GM12878 (cell line): ENCODE measurements around the gene LMOD1.

Experiments
- ASH2L ChIP-seq: fragments of 300-600, 200-600 bp; sonication (generic); IDR thresholded peaks from 2 replicates; pipeline ENCODE4 v1.6.1; 2017; ENCODE audit warnings: low read depth, mild to moderate bottlenecking, borderline replicate concordance
- BHLHE40 ChIP-seq, 2 experiments: fragments of 450-650 bp in 1 of 2; IDR thresholded peaks; 2 replicates each; pipeline ENCODE4 v1.6.1; 2011 to 2017; ENCODE audit warnings: low read depth in 2 of 2, borderline replicate concordance in 1 of 2, improper control_type of control experiment in 1 of 2, low read length in 1 of 2, mild to moderate bottlenecking in 1 of 2
- CEBPB ChIP-seq, 2 experiments: fragments of 150-350 bp in 1 of 2; IDR thresholded peaks; 2 replicates each; pipeline ENCODE4 v1.6.1; 2012 to 2014; ENCODE audit warnings: low read depth in 2 of 2, low read length in 2 of 2, borderline replicate concordance in 1 of 2, inconsistent platforms in 1 of 2
- IKZF1 ChIP-seq: fragments of 450-650 bp; conservative IDR thresholded peaks from 2 replicates; pipeline ENCODE4 v1.6.1; 2017; ENCODE audit warnings: antibody characterized with exemption, mild to moderate bottlenecking
- MYC ChIP-seq: IDR thresholded peaks from 2 replicates; pipeline ENCODE4 v1.6.1; 2011; ENCODE audit warnings: mild to moderate bottlenecking, low read length, moderate library complexity, inconsistent platforms; ENCODE audit not compliant: insufficient read depth, insufficient replicate concordance, insufficient read length, severe bottlenecking
- POLR2A ChIP-seq: IDR thresholded peaks from 2 replicates; pipeline ENCODE4 v1.6.1; 2011; ENCODE audit warnings: low read depth, mild to moderate bottlenecking, low read length
- RAD21 ChIP-seq: IDR thresholded peaks from 2 replicates; pipeline ENCODE4 v1.6.1; 2011; ENCODE audit warnings: mild to moderate bottlenecking, low read depth, low read length, moderate library complexity; ENCODE audit not compliant: insufficient read depth
- SMAD1 ChIP-seq: fragments of 450-650 bp; IDR thresholded peaks from 2 replicates; pipeline ENCODE4 v1.6.1; 2018; ENCODE audit warnings: mild to moderate bottlenecking, low read depth; ENCODE audit not compliant: partially characterized antibody
- SUZ12 ChIP-seq: fragments of 200-600 bp; sonication (generic); IDR thresholded peaks from one replicate; pipeline ENCODE4 v1.6.1; 2018; ENCODE audit warnings: antibody characterized with exemption, mild to moderate bottlenecking; ENCODE audit not compliant: unreplicated experiment
- TCF7 ChIP-seq: IDR thresholded peaks from 2 replicates; pipeline ENCODE4 v1.6.1; 2014; ENCODE audit warnings: antibody characterized with exemption, borderline replicate concordance
- TF ChIP-seq, protein P1 (sequence below), 3 experiments: IDR thresholded peaks in 2 of 3; conservative IDR thresholded peaks in 1 of 3; 2 replicates each; pipeline ENCODE4 v1.5.1; 2011; ENCODE audit warnings: low read depth in 3 of 3, low read length in 3 of 3, mild to moderate bottlenecking in 3 of 3, control low read depth in 2 of 3, moderate library complexity in 2 of 3, inconsistent platforms in 1 of 3, mixed read lengths in 1 of 3; ENCODE audit not compliant: control insufficient read depth in 2 of 3, insufficient read depth in 1 of 3; ENCODE audit errors: extremely low read depth in 1 of 3
- TF ChIP-seq, protein P2 (sequence below): fragments of 450-650 bp; IDR thresholded peaks from 2 replicates; pipeline ENCODE4 v1.6.1; 2016; ENCODE audit warnings: mild to moderate bottlenecking
- TF ChIP-seq, protein P3 (sequence below): fragments of 450-650 bp; conservative IDR thresholded peaks from 2 replicates; pipeline ENCODE4 v1.6.1; 2017; ENCODE audit warnings: mild to moderate bottlenecking, moderate library complexity
- TF ChIP-seq, protein P4 (sequence below): IDR thresholded peaks from 2 replicates; pipeline ENCODE4 v1.6.1; 2011; ENCODE audit warnings: mild to moderate bottlenecking, low read depth, low read length, moderate library complexity; ENCODE audit not compliant: insufficient replicate concordance

DNA sequence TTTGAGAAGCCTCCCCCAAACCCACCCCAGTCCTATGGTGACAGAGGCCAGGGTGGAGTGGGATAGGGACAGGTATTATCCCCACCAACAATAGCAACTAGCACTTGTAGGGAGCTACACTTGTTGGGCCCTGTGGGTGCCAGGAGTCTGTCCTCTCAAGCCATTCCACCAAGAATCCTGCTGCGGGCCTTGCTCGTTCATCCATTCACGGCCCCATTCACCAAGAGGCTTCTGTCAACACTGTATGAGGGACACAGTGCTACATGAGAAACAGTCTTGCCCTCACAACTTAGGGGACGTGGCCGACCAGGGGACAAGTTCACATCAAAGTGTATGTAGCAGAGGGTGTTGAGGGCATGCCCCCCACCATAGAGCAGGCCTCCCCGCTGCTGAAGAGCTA lies 38.7 kb downstream of the LMOD1 start:
- TF ChIP-seq RAD21: no peak
- TF ChIP-seq, protein P1, sequence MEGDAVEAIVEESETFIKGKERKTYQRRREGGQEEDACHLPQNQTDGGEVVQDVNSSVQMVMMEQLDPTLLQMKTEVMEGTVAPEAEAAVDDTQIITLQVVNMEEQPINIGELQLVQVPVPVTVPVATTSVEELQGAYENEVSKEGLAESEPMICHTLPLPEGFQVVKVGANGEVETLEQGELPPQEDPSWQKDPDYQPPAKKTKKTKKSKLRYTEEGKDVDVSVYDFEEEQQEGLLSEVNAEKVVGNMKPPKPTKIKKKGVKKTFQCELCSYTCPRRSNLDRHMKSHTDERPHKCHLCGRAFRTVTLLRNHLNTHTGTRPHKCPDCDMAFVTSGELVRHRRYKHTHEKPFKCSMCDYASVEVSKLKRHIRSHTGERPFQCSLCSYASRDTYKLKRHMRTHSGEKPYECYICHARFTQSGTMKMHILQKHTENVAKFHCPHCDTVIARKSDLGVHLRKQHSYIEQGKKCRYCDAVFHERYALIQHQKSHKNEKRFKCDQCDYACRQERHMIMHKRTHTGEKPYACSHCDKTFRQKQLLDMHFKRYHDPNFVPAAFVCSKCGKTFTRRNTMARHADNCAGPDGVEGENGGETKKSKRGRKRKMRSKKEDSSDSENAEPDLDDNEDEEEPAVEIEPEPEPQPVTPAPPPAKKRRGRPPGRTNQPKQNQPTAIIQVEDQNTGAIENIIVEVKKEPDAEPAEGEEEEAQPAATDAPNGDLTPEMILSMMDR (IDR thresholded peaks at IDR 0.05 in 2 of 3, conservative IDR thresholded peaks at IDR 0.05 in 1 of 3; ENCODE audit: control insufficient read depth in 2 of 3, extremely low read depth in 1 of 3, insufficient read depth in 1 of 3, low read depth in 3 of 3, low read length in 3 of 3): no peak
- no peak for TF ChIP-seq BHLHE40 (IDR thresholded peaks at IDR 0.05; ENCODE audit: borderline replicate concordance in 1 of 2, low read depth in 2 of 2, low read length in 1 of 2)
- TF ChIP-seq MYC: no peak
- TF ChIP-seq SMAD1: no peak
- TF ChIP-seq ASH2L: no peak
- TF ChIP-seq, protein P2, sequence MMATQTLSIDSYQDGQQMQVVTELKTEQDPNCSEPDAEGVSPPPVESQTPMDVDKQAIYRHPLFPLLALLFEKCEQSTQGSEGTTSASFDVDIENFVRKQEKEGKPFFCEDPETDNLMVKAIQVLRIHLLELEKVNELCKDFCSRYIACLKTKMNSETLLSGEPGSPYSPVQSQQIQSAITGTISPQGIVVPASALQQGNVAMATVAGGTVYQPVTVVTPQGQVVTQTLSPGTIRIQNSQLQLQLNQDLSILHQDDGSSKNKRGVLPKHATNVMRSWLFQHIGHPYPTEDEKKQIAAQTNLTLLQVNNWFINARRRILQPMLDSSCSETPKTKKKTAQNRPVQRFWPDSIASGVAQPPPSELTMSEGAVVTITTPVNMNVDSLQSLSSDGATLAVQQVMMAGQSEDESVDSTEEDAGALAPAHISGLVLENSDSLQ: no peak
- TF ChIP-seq, protein P3, sequence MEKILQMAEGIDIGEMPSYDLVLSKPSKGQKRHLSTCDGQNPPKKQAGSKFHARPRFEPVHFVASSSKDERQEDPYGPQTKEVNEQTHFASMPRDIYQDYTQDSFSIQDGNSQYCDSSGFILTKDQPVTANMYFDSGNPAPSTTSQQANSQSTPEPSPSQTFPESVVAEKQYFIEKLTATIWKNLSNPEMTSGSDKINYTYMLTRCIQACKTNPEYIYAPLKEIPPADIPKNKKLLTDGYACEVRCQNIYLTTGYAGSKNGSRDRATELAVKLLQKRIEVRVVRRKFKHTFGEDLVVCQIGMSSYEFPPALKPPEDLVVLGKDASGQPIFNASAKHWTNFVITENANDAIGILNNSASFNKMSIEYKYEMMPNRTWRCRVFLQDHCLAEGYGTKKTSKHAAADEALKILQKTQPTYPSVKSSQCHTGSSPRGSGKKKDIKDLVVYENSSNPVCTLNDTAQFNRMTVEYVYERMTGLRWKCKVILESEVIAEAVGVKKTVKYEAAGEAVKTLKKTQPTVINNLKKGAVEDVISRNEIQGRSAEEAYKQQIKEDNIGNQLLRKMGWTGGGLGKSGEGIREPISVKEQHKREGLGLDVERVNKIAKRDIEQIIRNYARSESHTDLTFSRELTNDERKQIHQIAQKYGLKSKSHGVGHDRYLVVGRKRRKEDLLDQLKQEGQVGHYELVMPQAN: no peak
- no peak for TF ChIP-seq POLR2A
- no peak for TF ChIP-seq TCF7
- no peak for TF ChIP-seq CEBPB (IDR thresholded peaks at IDR 0.05; ENCODE audit: borderline replicate concordance in 1 of 2, low read depth in 2 of 2, low read length in 2 of 2)
- no peak for TF ChIP-seq SUZ12
- TF ChIP-seq, protein P4, sequence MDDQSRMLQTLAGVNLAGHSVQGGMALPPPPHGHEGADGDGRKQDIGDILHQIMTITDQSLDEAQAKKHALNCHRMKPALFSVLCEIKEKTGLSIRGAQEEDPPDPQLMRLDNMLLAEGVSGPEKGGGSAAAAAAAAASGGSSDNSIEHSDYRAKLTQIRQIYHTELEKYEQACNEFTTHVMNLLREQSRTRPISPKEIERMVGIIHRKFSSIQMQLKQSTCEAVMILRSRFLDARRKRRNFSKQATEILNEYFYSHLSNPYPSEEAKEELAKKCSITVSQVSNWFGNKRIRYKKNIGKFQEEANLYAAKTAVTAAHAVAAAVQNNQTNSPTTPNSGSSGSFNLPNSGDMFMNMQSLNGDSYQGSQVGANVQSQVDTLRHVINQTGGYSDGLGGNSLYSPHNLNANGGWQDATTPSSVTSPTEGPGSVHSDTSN: no peak
- TF ChIP-seq IKZF1: no peak
